H1 (cell line): ENCODE measurements around the gene ADIRF. TPM values are rescaled to one million over a fixed set of nuclear protein-coding genes. Genes with fewer than 3 reads are reported as not detected.

Experiments used
- CTCF ChIA-PET: fragments of 300-600 bp; sonication (Branson Sonifier 250); formaldehyde crosslinking; loops from one replicate; lab custom pipeline; 2021; ENCODE audit not compliant: partially characterized antibody; lab: Charles Lee
- POLR2A ChIA-PET: fragments of 300-600 bp; sonication (Branson Sonifier 250); formaldehyde crosslinking; loops from one replicate; lab custom pipeline; 2021; ENCODE audit warnings: inconsistent platforms; ENCODE audit not compliant: partially characterized antibody; lab: Charles Lee
- DNase-seq, 2 experiments: peaks; one replicate each; pipeline versions ENCODE4 v3.0.0 to v3.0.0-alpha.2; 2010 to 2022; ENCODE audit warnings: low spot score in 2 of 2, low read depth in 1 of 2, mixed read lengths in 1 of 2
- FAIRE-seq: peaks from 2 replicates; lab custom pipeline; 2011; peaks lifted over from hg19 to GRCh38; lab: Jason Lieb, UNC
- H2AFZ ChIP-seq: 2 replicates; pipeline ENCODE4 v1.8.1; 2012; ENCODE audit warnings: low read length, inconsistent platforms
- H2AK5ac ChIP-seq: 2 replicates; pipeline ENCODE4 v1.6.1; 2013; ENCODE audit warnings: low read depth, low read length
- H2BK120ac ChIP-seq: replicated peaks from 2 replicates; pipeline ENCODE3; 2013; ENCODE audit warnings: low read depth, low read length, inconsistent platforms
- H2BK12ac ChIP-seq: 2 replicates; pipeline ENCODE4 v1.6.1; 2013; ENCODE audit warnings: low read depth, low read length
- H2BK15ac ChIP-seq: 2 replicates; pipeline ENCODE4 v1.6.1; 2013; ENCODE audit warnings: low read length
- H2BK20ac ChIP-seq: 2 replicates; pipeline ENCODE4 v1.6.1; 2013; ENCODE audit warnings: low read length
- H2BK5ac ChIP-seq: 2 replicates; pipeline ENCODE4 v1.6.1; 2013; ENCODE audit warnings: low read depth, low read length
- H3K14ac ChIP-seq: 2 replicates; pipeline ENCODE4 v1.6.1; 2013; ENCODE audit warnings: inconsistent platforms; ENCODE audit not compliant: insufficient read length
- H3K18ac ChIP-seq: 2 replicates; pipeline ENCODE4 v1.6.1; 2013; ENCODE audit warnings: low read length; ENCODE audit errors: extremely low read depth
- H3K23ac ChIP-seq: 2 replicates; pipeline ENCODE4 v1.6.1; 2013; ENCODE audit warnings: inconsistent platforms; ENCODE audit not compliant: insufficient read length
- H3K23me2 ChIP-seq: 2 replicates; pipeline ENCODE4 v1.6.1; 2013; ENCODE audit warnings: low read depth, low read length
- H3K27ac ChIP-seq: 2 replicates; pipeline ENCODE4 v1.6.1; 2011; ENCODE audit warnings: low read depth, low read length, inconsistent platforms
- H3K27me3 ChIP-seq, 4 experiments: replicated peaks in 1 of 4; 1 replicate in 1 of 4; 2 replicates in 3 of 4; pipeline versions ENCODE4 v1.6.1 to v1.8.1; 2011 to 2013; ENCODE audit warnings: low read length in 3 of 4, mild to moderate bottlenecking in 3 of 4, inconsistent platforms in 2 of 4, mixed read lengths in 2 of 4, moderate library complexity in 1 of 4; ENCODE audit not compliant: control insufficient read depth in 3 of 4, insufficient read depth in 3 of 4; ENCODE audit errors: extremely low read depth in 1 of 4
- H3K36me3 ChIP-seq, 4 experiments: 2 replicates each; pipeline versions ENCODE4 v1.6.1 to v1.8.1; 2011 to 2013; ENCODE audit warnings: mild to moderate bottlenecking in 4 of 4, low read length in 3 of 4, moderate library complexity in 2 of 4, control low read depth in 1 of 4, inconsistent platforms in 1 of 4; ENCODE audit not compliant: insufficient read depth in 4 of 4, control insufficient read depth in 2 of 4
- H3K4ac ChIP-seq: replicated peaks from 2 replicates; pipeline ENCODE3; 2013; ENCODE audit warnings: low read length, low read depth, mixed read lengths, inconsistent platforms; ENCODE audit not compliant: insufficient read length
- H3K4me1 ChIP-seq, 4 experiments: replicated peaks in 1 of 4; 1 replicate in 1 of 4; 2 replicates in 3 of 4; pipeline versions ENCODE4 v1.6.1 to v1.8.1; 2011 to 2013; ENCODE audit warnings: low read length in 3 of 4, inconsistent platforms in 2 of 4, mixed read lengths in 1 of 4; ENCODE audit not compliant: insufficient read depth in 4 of 4, control insufficient read depth in 3 of 4
- H3K4me2 ChIP-seq, 2 experiments: 2 replicates each; pipeline versions ENCODE4 v1.6.1 to v1.8.1; 2011 to 2013; ENCODE audit warnings: low read depth in 2 of 2, low read length in 2 of 2, control low read depth in 1 of 2, inconsistent platforms in 1 of 2, mild to moderate bottlenecking in 1 of 2; ENCODE audit not compliant: insufficient read depth in 1 of 2
- H3K4me3 ChIP-seq, 4 experiments: fragments of 200-600, 300-600 bp in 1 of 4; sonication (generic), shearing (Covaris generic), sonication (Bioruptor Twin) in 1 of 4; 2 replicates each; pipeline versions ENCODE4 v1.5.1 to v1.8.1; 2011 to 2016; ENCODE audit warnings: low read length in 4 of 4, low read depth in 3 of 4, control low read depth in 2 of 4, inconsistent platforms in 2 of 4, mild to moderate bottlenecking in 2 of 4, mixed read lengths in 1 of 4, moderate library complexity in 1 of 4; ENCODE audit not compliant: insufficient read depth in 2 of 4; ENCODE audit errors: extremely low read depth in 1 of 4
- H3K56ac ChIP-seq: replicated peaks from 2 replicates; pipeline ENCODE3; 2013; ENCODE audit warnings: low read depth, mild to moderate bottlenecking, mixed read lengths, low read length, inconsistent platforms; ENCODE audit not compliant: insufficient read length
- H3K79me1 ChIP-seq: 2 replicates; pipeline ENCODE4 v1.6.1; 2013; ENCODE audit warnings: low read depth, low read length, control low read depth
- H3K79me2 ChIP-seq, 2 experiments: 2 replicates each; pipeline versions ENCODE4 v1.6.1 to v1.8.1; 2012 to 2013; ENCODE audit warnings: low read length in 2 of 2, mild to moderate bottlenecking in 2 of 2, inconsistent platforms in 1 of 2; ENCODE audit not compliant: insufficient read depth in 2 of 2, control insufficient read depth in 1 of 2
- H3K9ac ChIP-seq, 4 experiments: replicated peaks in 1 of 4; 1 replicate in 1 of 4; 2 replicates in 3 of 4; pipeline versions ENCODE4 v1.6.1 to v1.8.1; 2011 to 2013; ENCODE audit warnings: low read depth in 3 of 4, low read length in 3 of 4, control low read depth in 2 of 4, mild to moderate bottlenecking in 2 of 4, moderate library complexity in 2 of 4, inconsistent platforms in 1 of 4; ENCODE audit errors: extremely low read depth in 1 of 4
- H3K9me3 ChIP-seq, 2 experiments: 2 replicates each; pipeline versions ENCODE4 v1.6.1 to v1.8.1; 2012 to 2013; ENCODE audit warnings: mild to moderate bottlenecking in 2 of 2, moderate library complexity in 2 of 2, control low read depth in 1 of 2, inconsistent platforms in 1 of 2, low read depth in 1 of 2, low read length in 1 of 2, mixed read lengths in 1 of 2; ENCODE audit not compliant: insufficient read depth in 2 of 2
- H4K20me1 ChIP-seq, 2 experiments: replicated peaks in 1 of 2; 2 replicates each; pipeline versions ENCODE3 to v1.8.1; 2011 to 2013; ENCODE audit warnings: inconsistent platforms in 2 of 2, low read length in 2 of 2, mild to moderate bottlenecking in 1 of 2; ENCODE audit not compliant: insufficient read depth in 2 of 2, control insufficient read depth in 1 of 2
- H4K5ac ChIP-seq: 2 replicates; pipeline ENCODE4 v1.6.1; 2013; ENCODE audit warnings: low read length, low read depth, mixed read lengths, inconsistent platforms; ENCODE audit not compliant: insufficient read length
- H4K8ac ChIP-seq: 2 replicates; pipeline ENCODE4 v1.8.0; 2013; ENCODE audit warnings: mild to moderate bottlenecking, moderate library complexity, low read length, inconsistent platforms; ENCODE audit not compliant: insufficient read depth; ENCODE audit errors: extremely low read depth
- H4K91ac ChIP-seq: replicated peaks from 2 replicates; pipeline ENCODE3; 2013; ENCODE audit warnings: low read length, mixed read lengths, inconsistent platforms; ENCODE audit not compliant: insufficient read length
- GABPA ChIP-seq: IDR thresholded peaks from 2 replicates; pipeline ENCODE4 v1.6.1; 2011; ENCODE audit warnings: mild to moderate bottlenecking, low read length, moderate library complexity, borderline replicate concordance; ENCODE audit not compliant: insufficient read depth
- GTF2F1 ChIP-seq: IDR thresholded peaks from 2 replicates; pipeline ENCODE4 v1.6.1; 2012; ENCODE audit warnings: low read depth, low read length, improper control_type of control experiment, borderline replicate concordance
- SIX5 ChIP-seq: IDR thresholded peaks from 2 replicates; pipeline ENCODE4 v1.6.1; 2011; ENCODE audit warnings: mild to moderate bottlenecking, low read depth, low read length
- TAF7 ChIP-seq: optimal IDR thresholded peaks from 2 replicates; pipeline ENCODE3; 2011; ENCODE audit warnings: low read depth, mild to moderate bottlenecking, inconsistent platforms, low read length, moderate library complexity, borderline replicate concordance
- WGBS, 2 experiments: shearing (Covaris generic) in 1 of 2; methylation state at CpG; one replicate each; pipeline versions ENCODE4 v1.1.6 to v1.1.7; 2013 to 2015; ENCODE audit warnings: low lambda C conversion rate in 2 of 2, mixed read lengths in 2 of 2, inconsistent platforms in 1 of 2, low coverage in 1 of 2, missing lambda C conversion rate in 1 of 2; ENCODE audit not compliant: insufficient replicate concordance in 2 of 2, insufficient coverage in 1 of 2, insufficient read length in 1 of 2; ENCODE audit errors: extremely low coverage in 1 of 2, missing lambda C conversion rate in 1 of 2; 5-methylcytosine and 5-hydroxymethylcytosine counted together
- polyA plus RNA-seq, 7 experiments: library from polyadenylated mRNA; depleted of rRNA in 3 of 7; stranded (reverse) in 5 of 7; unstranded in 2 of 7; fragments of >200 nt in 5 of 7; fragments of 200-250 nt in 2 of 7; gene quantifications; 1 replicate in 5 of 7; 2 replicates in 1 of 7; 4 replicates in 1 of 7; pipeline versions ENCODE4 v1.2.1 to v1.2.3, GENCODE V29; 2011 to 2013; ENCODE audit warnings: missing spikeins in 2 of 7, mixed read lengths in 2 of 7
- total RNA-seq: library from RNA; stranded (reverse); fragmentation: NEBNext Ultra II Directional; extraction: Animal tissue kit (Norgen Biotek cat#: 25700); gene quantifications from 2 replicates; pipeline ENCODE4 v1.2.1, GENCODE V29; 2021

The ADIRF gene
- total and polyA plus RNA-seq, 2 of the 8 experiments (the other 6 are each of a cell fraction or from before 2014, with no cell fraction given), result not detected

- CTCF ChIA-PET, result interaction anchor here (0.6 to 2.8 kb wide), 7 partner anchors 12 to 341 kb away, joined by 3 to 12 read pairs (median 3); partner anchors contain the start of gene ADIRF
- Histone ChIP-seq H3K18ac (no peak overlapping the region), H2BK15ac (no peak overlapping the region)
Observed at GRCh38 chr10:86979977-86980448, 11.7 kb downstream of the ADIRF start.

More at GRCh38 chr10:86979977-86980448, 11.7 kb downstream of the ADIRF start:
- no peaks in the 10 kb centered on the region for H3K27me3 ChIP-seq
- no peak overlapping the region for H3K4ac ChIP-seq
- POLR2A ChIA-PET, result interaction anchor here (0.6 to 1.2 kb wide), 2 partner anchors 10 to 32 kb away, joined by 3 read pairs; no protein-coding TSS in a partner anchor
- no peak overlapping the region for H3K14ac ChIP-seq
- H3K79me2 ChIP-seq, result no peaks in the 10 kb centered on the region
- peak overlapping the region; percentile 45; the same call in 1 of the 2 replicates for H4K8ac ChIP-seq
- H3K4me1 ChIP-seq, result peaks cover 0 to 2% (median 0%) of the 10 kb centered on the region in 4 experiments; a peak in 1 of 7 replicates
- H4K91ac ChIP-seq, result no peak overlapping the region
- TF ChIP-seq SIX5 (no peak), GABPA (no peak), TAF7 (no peak), GTF2F1 (no peak)
- TF ChIP-seq, all 59 proteins: peak for 0
- H3K4me2 ChIP-seq, result no peak overlapping the region
- H2AK5ac ChIP-seq, result no peak overlapping the region
- no peak overlapping the region for H2AFZ ChIP-seq
- H3K9me3 ChIP-seq, result no peaks in the 10 kb centered on the region
- H4K5ac ChIP-seq, result no peak overlapping the region
- H3K27ac ChIP-seq, result no peak overlapping the region
- H3K23ac ChIP-seq, result no peak overlapping the region
- H2BK5ac ChIP-seq, result no peak overlapping the region
- no peaks in the 10 kb centered on the region for H3K36me3 ChIP-seq
- FAIRE-seq, result no peak
- H3K9ac ChIP-seq, result no peak overlapping the region
- no peaks in the 10 kb centered on the region for H4K20me1 ChIP-seq
- no peak for DNase-seq
- H3K56ac ChIP-seq, result no peak overlapping the region
- no peak overlapping the region for H2BK120ac ChIP-seq
- no peaks in the 10 kb centered on the region for H3K23me2 ChIP-seq
- H3K79me1 ChIP-seq, result no peaks in the 10 kb centered on the region
- H3K4me3 ChIP-seq, result no peak overlapping the region
- 92% methylated on average over 3 of the region's 3 CpGs; no CpG with 5 or more reads in 1 of the 2 experiments for WGBS, 2 experiments
- H2BK20ac ChIP-seq, result no peak overlapping the region
- H2BK12ac ChIP-seq, result no peak overlapping the region
